NCI-H1417 (cell line): ENCODE data around the gene PPP1R3D.
"Not testable (repeated sequence)": the region's sequence is repeated elsewhere in the genome, so short reads cannot be mapped to it uniquely, and the experiment has no call there.

Source experiments
- DNase-seq, 3 experiments: peaks; one replicate each; lab custom pipeline; 2025; lab: John Stamatoyannopoulos, UW

Gene PPP1R3D

GRCh38 chr20:59940129-59940955 lies at the start of gene PPP1R3D, which contains the start of gene FAM217B:
Gene PPP1R3D (minus strand): TSS chr20:59940305. CDS start chr20:59939931, 374 bp downstream.
Gene FAM217B (plus strand): TSS chr20:59940389. CDS start chr20:59943944, 3,555 bp downstream.
- DNase-seq, result peak; percentile 94 to 97 (median 96)

DNA sequence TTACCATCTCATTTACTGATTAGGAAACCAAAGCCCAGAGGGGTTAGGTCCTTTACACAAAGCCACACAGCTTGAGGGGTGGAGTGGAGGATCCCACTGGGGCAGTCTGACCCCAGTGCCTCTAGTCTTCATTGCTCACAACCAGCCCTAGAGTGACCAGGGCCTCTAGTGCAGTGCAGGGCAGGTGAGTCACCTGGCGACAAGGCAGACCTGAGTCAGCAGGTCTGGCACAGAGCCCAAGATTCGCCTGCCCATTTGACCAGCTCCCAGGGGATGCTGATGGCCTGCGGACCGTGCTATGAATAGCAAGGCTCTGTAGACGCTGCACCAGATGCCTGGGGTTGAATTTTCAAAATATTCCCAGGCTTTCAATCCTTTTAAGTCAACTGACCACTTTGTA lies 48.0 kb upstream of the PPP1R3D start:
- peak in 2 of 3 experiments; percentile 28 to 67 for DNase-seq

DNA sequence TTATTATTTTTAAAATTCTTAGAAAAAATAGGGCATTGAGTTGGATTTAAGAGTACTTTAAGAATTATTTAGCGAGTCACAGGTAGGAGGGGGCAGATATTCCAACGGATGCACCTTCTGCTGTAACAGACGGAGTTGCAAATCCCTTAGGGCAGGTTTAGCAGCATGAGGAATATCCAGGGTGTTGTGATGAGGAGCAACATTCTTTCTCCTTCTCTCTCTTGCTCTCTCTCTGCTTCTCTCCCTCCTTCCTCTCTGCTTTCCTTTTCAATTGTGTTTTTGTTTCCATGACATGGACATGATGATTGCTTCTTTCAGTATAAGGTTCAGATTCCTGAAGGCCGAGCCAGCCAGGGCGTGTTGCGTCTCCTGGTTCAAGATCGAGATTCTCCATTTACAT lies 47.0 kb upstream of the PPP1R3D start:
- no peak for DNase-seq

DNA sequence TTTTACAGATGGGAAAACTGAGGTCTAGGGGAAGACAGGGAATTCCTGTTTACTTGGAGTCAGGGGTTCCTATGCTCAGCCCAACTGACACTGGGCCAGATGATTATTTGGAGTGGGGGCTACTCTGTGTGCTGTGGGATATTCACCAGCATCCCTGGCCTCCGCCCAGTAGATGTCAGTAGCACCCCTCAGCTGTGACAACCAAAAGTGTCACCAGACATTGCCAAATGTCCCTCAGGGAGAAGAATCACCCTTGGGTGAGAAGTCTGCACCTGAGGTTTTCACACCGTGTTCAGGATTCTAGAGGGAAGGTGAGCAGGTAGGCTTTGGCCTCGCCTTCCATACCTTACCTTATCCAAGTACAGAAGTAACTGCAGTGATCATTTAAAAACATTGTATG lies 45.8 kb upstream of the PPP1R3D start:
- peak in 2 of 3 experiments; percentile 27 to 52 for DNase-seq

GRCh38 chr20:59985164-59985563 lies 45.1 kb upstream of the PPP1R3D start:
- no peak for DNase-seq

DNA sequence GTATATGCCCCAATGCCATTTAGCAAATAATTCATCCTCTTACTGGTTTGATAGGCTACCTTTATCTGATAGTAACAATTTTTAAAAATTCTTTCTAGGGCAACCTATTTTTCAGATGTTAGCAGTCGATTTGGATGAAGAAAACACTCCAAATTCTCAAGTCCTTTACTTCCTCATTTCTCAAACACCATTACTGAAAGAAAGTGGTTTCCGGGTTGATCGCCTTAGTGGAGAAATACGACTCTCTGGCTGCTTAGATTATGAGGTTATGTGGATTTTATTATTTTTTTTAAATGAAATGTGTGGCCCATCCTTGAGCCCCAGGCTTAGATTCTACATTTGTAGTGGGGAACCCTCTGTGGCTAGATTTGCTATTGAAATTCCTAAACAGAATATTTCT lies 44.4 kb upstream of the PPP1R3D start:
- DNase-seq, result no peak

DNA sequence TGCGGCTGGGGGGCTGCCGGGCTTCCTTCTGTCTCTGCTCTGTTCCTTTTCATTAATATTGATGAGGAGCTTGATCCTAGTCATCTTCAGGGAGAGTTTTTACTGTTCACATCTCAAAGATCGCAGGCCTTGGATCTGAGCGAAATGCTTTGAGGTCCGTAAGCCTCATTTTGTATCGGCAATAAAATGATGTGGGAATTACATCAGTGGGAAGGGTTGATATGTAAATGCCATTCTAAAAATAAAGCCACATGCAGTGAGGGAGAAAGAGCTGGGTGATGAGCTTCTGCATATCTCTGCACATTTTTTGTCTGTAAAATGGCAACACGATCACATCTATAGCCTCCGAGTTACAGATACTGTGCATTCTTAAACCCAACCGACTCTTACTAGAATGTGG lies 43.0 kb upstream of the PPP1R3D start:
- DNase-seq, result no peak

GRCh38 chr20:59977086-59977485 lies 37.0 kb upstream of the PPP1R3D start:
- DNase-seq, result no peak

DNA sequence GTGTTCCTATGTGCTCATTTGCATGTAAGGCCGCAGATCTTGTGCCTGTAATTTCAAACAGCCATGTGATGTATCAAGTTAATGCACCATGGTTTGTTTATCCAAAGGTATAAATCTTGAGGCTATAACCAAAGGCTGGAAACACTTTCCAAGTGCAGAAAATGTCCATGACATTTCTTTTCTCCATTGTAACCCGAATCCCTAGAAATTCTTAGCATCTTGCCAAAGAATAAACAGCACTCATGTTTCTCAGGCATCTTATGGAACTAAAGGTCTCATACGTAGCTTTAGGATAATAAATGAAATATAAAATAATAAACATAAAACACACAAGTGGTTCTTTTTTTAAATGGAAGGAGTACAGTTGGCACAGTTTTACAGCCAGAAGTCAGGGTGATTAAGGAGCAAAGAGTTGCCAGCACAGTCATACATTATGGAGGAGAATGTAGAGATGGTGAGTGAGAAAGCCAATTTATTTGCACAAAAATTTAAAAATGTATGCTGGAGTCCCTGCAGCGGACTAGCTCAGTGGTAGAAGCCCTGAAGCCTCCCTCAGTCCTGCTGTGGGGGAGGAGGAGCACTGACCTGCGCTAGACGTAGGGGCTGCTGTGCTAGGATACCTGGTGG lies 36.2 kb upstream of the PPP1R3D start:
- DNase-seq, result no peak

- no peak for DNase-seq
These were observed 32.1 kb upstream of the PPP1R3D start for GRCh38 chr20:59972037-59972801.

DNA sequence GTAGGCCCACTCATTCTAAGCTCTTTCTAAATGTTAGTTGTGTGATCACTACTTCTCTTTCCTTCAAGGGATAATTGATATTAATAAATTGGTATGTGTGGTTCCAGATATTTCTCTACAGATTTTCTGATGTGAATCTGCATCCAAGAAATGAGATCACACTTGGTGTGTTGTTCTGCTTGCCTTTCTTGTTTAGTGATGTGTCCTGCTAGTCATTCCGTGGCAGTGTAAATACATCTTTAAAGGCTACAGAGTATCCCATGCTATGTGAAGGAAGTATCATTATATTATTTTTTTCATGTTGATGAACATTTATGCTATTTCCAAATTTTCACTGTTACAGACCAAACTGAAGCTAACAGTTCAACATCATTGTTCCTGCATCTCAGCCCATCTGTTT lies 31.3 kb upstream of the PPP1R3D start:
- DNase-seq, result no peak

DNA sequence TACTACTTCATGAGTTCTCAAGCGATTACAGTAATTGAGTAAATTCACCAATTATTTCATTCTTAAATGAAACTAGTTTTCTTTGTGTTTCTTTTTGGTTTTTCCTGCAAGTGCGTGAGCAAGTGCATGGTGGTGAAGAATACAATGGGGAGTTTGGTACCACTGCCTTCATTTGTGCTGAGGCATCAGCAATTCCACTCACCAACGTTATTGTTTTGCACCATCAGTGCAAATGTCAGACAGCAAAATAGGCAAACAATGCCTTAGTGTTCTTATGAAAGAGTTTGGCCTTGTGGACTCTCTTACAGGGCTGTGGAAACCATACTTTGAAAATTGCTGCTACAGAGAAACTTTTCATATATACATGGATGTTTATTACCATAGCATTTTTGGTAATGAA lies 26.3 kb upstream of the PPP1R3D start:
- no peak for DNase-seq

DNA sequence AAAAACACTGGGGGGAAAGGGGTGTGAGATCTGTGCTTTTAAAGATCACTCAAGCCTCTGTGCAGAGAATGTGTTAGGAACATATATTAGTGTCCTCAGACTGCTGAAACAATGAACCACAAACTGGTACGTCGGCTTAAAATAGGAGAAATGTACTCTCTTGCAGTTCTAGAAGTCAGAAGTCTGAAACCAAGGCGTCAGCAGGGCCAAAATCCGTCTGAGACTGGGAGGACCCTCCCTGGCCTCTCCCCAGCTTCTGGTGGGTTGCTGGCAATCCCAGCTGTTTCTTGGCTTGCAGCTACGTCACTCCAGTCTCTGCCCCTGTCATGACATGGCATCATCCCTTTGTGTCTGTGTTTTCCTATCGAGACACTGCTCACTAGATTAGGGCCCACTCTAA lies 22.1 kb upstream of the PPP1R3D start:
- no peak for DNase-seq

DNA sequence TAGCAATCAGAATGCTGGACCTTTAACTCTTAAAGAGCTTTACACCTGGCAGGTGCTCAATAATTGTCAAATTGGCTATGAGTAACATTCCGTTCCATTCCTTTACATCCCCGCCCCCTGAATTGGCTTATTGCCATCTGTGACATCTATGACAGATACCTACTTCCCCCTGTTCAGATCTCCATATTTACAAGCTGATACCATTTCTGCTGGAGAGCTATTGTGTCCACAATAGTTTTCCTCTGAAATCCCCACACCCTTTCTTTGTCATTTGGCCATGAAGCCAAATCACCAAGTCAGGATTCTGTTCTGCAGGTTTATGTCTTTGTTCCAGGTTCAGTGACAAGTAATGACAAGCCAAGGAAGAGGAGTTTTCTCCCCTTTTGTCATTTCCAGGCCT lies 21.3 kb upstream of the PPP1R3D start:
- no peak for DNase-seq

- DNase-seq, result no peak
These were observed 18.5 kb upstream of the PPP1R3D start for GRCh38 chr20:59958626-59959025.

DNA sequence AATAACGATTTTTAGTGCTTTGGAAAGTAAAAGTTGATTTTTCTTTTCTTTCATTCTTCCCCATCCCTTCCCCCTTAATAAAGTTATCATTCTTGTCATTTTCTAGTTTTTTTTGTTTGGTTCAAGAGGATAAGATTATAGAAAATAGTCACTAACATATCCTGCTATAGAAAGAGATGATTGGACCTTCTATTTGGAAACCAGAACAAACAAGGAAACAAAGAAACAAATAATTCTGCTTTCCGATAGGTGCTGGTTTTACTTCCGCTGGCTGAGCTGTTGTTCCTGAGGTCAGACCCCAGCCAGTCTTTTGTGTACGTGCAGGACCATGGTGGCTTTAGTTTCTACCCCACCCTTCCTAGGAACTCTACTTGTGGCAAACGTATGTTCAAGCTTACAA lies 18.0 kb upstream of the PPP1R3D start, which contains the start of gene CDH26:
CDH26 (plus strand) TSS at position 301 of the 400 bp plus-strand sequence. CDS start 304 bp downstream, outside the sequence.
- DNase-seq, result no peak

DNA sequence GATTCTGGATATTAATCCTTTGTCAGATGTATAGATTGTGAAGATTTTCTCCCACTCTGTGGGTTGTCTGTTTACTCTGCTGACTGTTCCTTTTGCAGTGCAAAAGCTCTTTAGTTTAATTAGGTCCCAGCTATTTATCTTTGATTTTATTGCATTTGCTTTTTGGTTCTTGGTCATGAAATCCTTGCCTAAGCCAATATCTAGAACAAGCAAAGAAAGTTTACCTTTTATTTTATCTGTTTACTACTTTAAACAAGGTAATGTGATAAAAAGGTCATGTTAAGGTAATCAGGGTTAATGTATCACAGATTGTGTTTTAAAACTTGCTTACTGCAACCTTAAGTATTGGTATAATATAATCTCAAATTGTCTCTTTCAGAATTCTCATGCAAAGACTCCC lies 17.5 kb upstream of the PPP1R3D start:
- not testable (repeated sequence) for DNase-seq

- peak; percentile 12 to 42 (median 39) for DNase-seq
These were observed 15.2 kb upstream of the PPP1R3D start for GRCh38 chr20:59955131-59955796.

DNA sequence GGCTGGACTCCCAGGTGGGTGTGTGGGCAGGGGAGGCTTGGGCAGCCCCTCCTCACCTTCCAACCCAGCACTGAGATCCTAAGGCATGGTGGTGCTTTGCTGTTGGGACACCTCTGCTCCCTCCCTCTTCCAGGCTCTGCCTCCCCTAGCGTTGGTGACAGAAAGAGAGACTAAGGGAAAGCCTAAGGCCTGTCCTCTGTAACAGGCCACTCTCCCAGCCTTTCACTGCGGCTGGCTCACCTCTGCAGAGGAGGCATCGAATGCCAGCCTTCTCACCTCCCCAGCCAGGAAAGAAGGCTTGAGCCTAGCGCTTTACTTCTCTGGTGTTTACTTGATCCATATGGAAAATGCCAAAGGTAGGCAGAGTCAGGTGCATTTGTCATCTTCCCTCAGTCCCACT lies 14.6 kb upstream of the PPP1R3D start:
- DNase-seq, result no peak

DNA sequence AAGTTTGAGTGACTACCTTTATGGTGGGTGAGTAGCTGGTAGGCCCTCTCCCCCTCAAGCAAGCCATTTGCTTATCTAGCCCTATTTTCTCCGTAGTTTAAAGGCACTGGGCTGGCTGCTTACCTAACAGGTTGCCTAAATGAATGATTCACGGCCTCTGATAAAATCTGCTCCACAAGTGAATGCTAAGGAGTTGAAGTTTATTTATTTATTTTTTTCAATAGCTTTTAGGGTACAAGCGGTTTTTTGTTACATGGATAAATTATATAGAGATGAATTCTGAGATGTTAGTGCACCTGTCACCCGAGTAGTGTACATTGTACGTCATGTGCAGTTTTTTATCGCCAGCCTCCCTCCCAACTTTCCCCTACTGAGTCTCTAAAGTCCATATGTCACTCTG lies 9.8 kb upstream of the PPP1R3D start:
- DNase-seq, result no peak

DNA sequence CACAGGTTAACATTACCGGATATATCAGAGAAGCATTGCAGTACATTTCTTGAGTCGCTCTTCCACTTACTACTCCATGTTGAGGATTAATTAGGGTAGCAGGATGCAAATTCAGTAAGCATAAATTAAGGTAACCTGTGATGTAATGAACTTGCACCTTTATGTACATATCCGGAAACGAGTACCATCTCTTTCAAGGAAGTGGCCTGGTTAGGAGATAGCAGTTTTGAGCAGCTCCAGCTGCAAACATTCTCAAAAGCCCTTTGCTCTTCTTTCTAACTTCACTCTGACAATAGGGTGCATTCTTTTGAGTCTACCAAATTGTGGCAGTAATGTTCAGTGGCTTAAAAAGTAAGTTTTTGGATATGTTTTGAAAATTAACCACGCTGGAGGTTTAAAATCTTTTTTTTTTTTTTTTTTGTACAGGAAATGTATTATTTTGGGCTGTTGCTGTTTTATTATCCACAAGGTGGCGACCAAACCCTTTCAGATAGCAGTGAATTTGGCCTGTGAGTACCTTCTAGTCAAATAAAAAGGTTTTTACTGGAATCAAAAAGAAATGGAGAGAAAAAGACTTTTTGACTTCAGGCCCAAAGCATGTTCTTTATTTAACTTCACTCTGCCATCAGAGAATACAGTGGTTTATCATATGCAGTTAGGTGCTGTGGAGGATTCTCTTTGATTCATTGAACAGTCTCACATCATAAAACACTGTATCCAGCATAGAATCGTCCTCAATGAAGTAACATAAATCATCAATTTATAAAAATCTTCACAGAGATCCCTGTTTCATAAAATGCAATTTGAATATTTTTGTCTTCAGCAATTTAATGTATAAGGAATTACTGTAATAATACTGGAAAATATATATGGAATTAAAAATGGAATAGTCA lies 9.0 kb upstream of the PPP1R3D start:
- peak; percentile 41 to 89 (median 49) for DNase-seq
